HUDEP-2 (cell line): ENCODE results near the gene PROSER1.
A peak's percentile ranks its signal among the peaks of the same experiment; 100 is the strongest.
"Not testable (repeated sequence)": the region's sequence is repeated elsewhere in the genome, so short reads cannot be mapped to it uniquely, and the experiment has no call there.

Experiments used
- DNase-seq, 76 experiments: peaks; one replicate each; lab custom pipeline; 2025; ENCODE audit not compliant: unreplicated experiment in 76 of 76; lab: John Stamatoyannopoulos, UW

The PROSER1 gene

GRCh38 chr13:39037880-39038568 is at the start of gene PROSER1, which contains the start of gene NHLRC3:
Gene PROSER1 (minus strand): TSS chr13:39038089. CDS start chr13:39037242, 847 bp downstream.
Gene NHLRC3 (plus strand): TSS chr13:39038456. CDS start chr13:39038640, 184 bp downstream.
- peak in 75 of 76 experiments; percentile 11 to 88 (median 73) for DNase-seq

- DNase-seq, result not testable (repeated sequence)
Observed at GRCh38 chr13:39086251-39086945, 48.5 kb upstream of the PROSER1 start.

GRCh38 chr13:39073983-39074382 is 36.1 kb upstream of the PROSER1 start:
- DNase-seq, result no peak

GRCh38 chr13:39072842-39073241 is 35.0 kb upstream of the PROSER1 start:
- no peak for DNase-seq

- DNase-seq, result no peak
Observed at GRCh38 chr13:39062004-39062403, 24.1 kb upstream of the PROSER1 start.

GRCh38 chr13:39058040-39058439 is 20.2 kb upstream of the PROSER1 start:
- no peak for DNase-seq

- DNase-seq, result no peak
Observed at GRCh38 chr13:39056018-39056417, 18.1 kb upstream of the PROSER1 start.

- DNase-seq, result no peak
Observed at GRCh38 chr13:39054112-39054511, 16.2 kb upstream of the PROSER1 start.

GRCh38 chr13:39052944-39053343 is 15.1 kb upstream of the PROSER1 start:
- DNase-seq, result no peak

GRCh38 chr13:39051157-39051556 is 13.3 kb upstream of the PROSER1 start:
- DNase-seq, result peak in 14 of 76 experiments; percentile 1 to 46 (median 19)

GRCh38 chr13:39049274-39049673 is 11.4 kb upstream of the PROSER1 start:
- no peak for DNase-seq

GRCh38 chr13:39048806-39049205 is 10.9 kb upstream of the PROSER1 start:
- DNase-seq, result no peak

- peak in 2 of 76 experiments; percentile 7 to 8 for DNase-seq
Observed at GRCh38 chr13:39047560-39047959, 9.7 kb upstream of the PROSER1 start.

GRCh38 chr13:39044536-39044935 is 6.6 kb upstream of the PROSER1 start:
- DNase-seq, result no peak

- no peak for DNase-seq
Observed at GRCh38 chr13:39040206-39040605, 2.3 kb upstream of the PROSER1 start.

- DNase-seq, result no peak
Observed at GRCh38 chr13:39039041-39039440, 1.2 kb upstream of the PROSER1 start.

GRCh38 chr13:39038569-39039030 is 711 bp upstream of the PROSER1 start:
- peak in 22 of 76 experiments; percentile 4 to 69 (median 34) for DNase-seq

- DNase-seq, result peak in 6 of 76 experiments; percentile 30 to 54 (median 42)
Observed at GRCh38 chr13:39037410-39037879, 444 bp downstream of the PROSER1 start.

GRCh38 chr13:39036212-39036611 is 1.7 kb downstream of the PROSER1 start:
- DNase-seq, result peak in 6 of 76 experiments; percentile 5 to 33 (median 21)

- DNase-seq, result peak in 1 of 76 experiments; percentile 7
Observed at GRCh38 chr13:39035799-39036198, 2.1 kb downstream of the PROSER1 start.

GRCh38 chr13:39035204-39035603 is 2.7 kb downstream of the PROSER1 start:
- peak in 37 of 76 experiments; percentile 3 to 66 (median 22) for DNase-seq
